ENCODE data around the gene TCAIM. TPM values are rescaled to one million over a fixed set of nuclear protein-coding genes. Genes with fewer than 3 reads are reported as not detected.

The TCAIM gene
- total and polyA plus RNA-seq, 4 donors: 13.3 to 26.0 (median 23.0) TPM

- 93 to 94% methylated on average over 6 of the region's 6 CpGs for WGBS, 2 donors
Measured at GRCh38 chr3:44421280-44421679, 82.7 kb downstream of the TCAIM start.

GRCh38 chr3:44424758-44425157 is 86.2 kb downstream of the TCAIM start:
- Histone ChIP-seq H3K27me3 (ENCODE audit: control insufficient read depth in 1 of 2, insufficient read depth in 2 of 2, low read length in 1 of 2) (no peaks in the 10 kb centered on the region), H3K9me3 (ENCODE audit: control insufficient read depth, low read length) (no peaks in the 10 kb centered on the region), H3K36me3 (ENCODE audit: control insufficient read depth in 1 of 2, insufficient read depth in 2 of 2, low read length in 1 of 2) (no peaks in the 10 kb centered on the region), H3K4me3 (ENCODE audit: low read length in 2 of 2) (no peak overlapping the region), H3K27ac (ENCODE audit: low read depth in 1 of 2, low read length in 2 of 2) (no peak overlapping the region), H3K4me1 (ENCODE audit: control insufficient read depth in 1 of 2, insufficient read depth in 2 of 2, low read length in 2 of 2) (no peaks in the 10 kb centered on the region)
- intact Hi-C loops (cut with DNase I): no loop called here
- WGBS, 2 donors: 76 to 78% methylated on average over 3 of the region's 3 CpGs
- ATAC-seq (ENCODE audit: low FRiP score): no peak
- peak in 1 of 2 donors; percentile 26 for DNase-seq

More at GRCh38 chr3:44421280-44421679, 82.7 kb downstream of the TCAIM start:
- ATAC-seq (ENCODE audit: low FRiP score) (no peak), DNase-seq (no peak)
- Histone ChIP-seq H3K27ac (ENCODE audit: low read depth in 1 of 2, low read length in 2 of 2) (no peak overlapping the region), H3K27me3 (ENCODE audit: control insufficient read depth in 1 of 2, insufficient read depth in 2 of 2, low read length in 1 of 2) (no peaks in the 10 kb centered on the region), H3K4me3 (ENCODE audit: low read length in 2 of 2) (no peak overlapping the region), H3K9me3 (ENCODE audit: control insufficient read depth, low read length) (no peaks in the 10 kb centered on the region), H3K4me1 (ENCODE audit: control insufficient read depth in 1 of 2, insufficient read depth in 2 of 2, low read length in 2 of 2) (no peaks in the 10 kb centered on the region), H3K36me3 (ENCODE audit: control insufficient read depth in 1 of 2, insufficient read depth in 2 of 2, low read length in 1 of 2) (no peaks in the 10 kb centered on the region)
- intact Hi-C loops (cut with DNase I): no loop called here

- intact Hi-C loops (cut with DNase I): no loop called here
- no peak overlapping the region for H3K27ac ChIP-seq (ENCODE audit: low read depth in 1 of 2, low read length in 2 of 2)
- 86 to 87% methylated on average over 3 of the region's 3 CpGs for WGBS, 2 donors
- H3K4me3 ChIP-seq (ENCODE audit: low read length in 2 of 2): no peak overlapping the region
- DNase-seq (peak in 1 of 2 donors; percentile 32), ATAC-seq (ENCODE audit: low FRiP score) (no peak)
- H3K27me3 ChIP-seq (ENCODE audit: control insufficient read depth in 1 of 2, insufficient read depth in 2 of 2, low read length in 1 of 2): no peaks in the 10 kb centered on the region
- no peaks in the 10 kb centered on the region for H3K36me3 ChIP-seq (ENCODE audit: control insufficient read depth in 1 of 2, insufficient read depth in 2 of 2, low read length in 1 of 2)
- no peaks in the 10 kb centered on the region for H3K9me3 ChIP-seq (ENCODE audit: control insufficient read depth, low read length)
- no peaks in the 10 kb centered on the region for H3K4me1 ChIP-seq (ENCODE audit: control insufficient read depth in 1 of 2, insufficient read depth in 2 of 2, low read length in 2 of 2)
Measured at GRCh38 chr3:44427683-44428082, 89.1 kb downstream of the TCAIM start.

- intact Hi-C loops (cut with DNase I): no loop called here
- Histone ChIP-seq H3K36me3 (ENCODE audit: control insufficient read depth in 1 of 2, insufficient read depth in 2 of 2, low read length in 1 of 2) (no peaks in the 10 kb centered on the region), H3K27me3 (ENCODE audit: control insufficient read depth in 1 of 2, insufficient read depth in 2 of 2, low read length in 1 of 2) (no peaks in the 10 kb centered on the region), H3K9me3 (ENCODE audit: control insufficient read depth, low read length) (no peaks in the 10 kb centered on the region), H3K27ac (ENCODE audit: low read depth in 1 of 2, low read length in 2 of 2) (no peak overlapping the region), H3K4me3 (ENCODE audit: low read length in 2 of 2) (no peak overlapping the region), H3K4me1 (ENCODE audit: control insufficient read depth in 1 of 2, insufficient read depth in 2 of 2, low read length in 2 of 2) (no peaks in the 10 kb centered on the region)
- DNase-seq: peak in 1 of 2 donors; percentile 52
- no peak for ATAC-seq (ENCODE audit: low FRiP score)
- 81 to 83% methylated on average over 7 of the region's 7 CpGs for WGBS, 2 donors
Measured at GRCh38 chr3:44428910-44429309, 90.3 kb downstream of the TCAIM start.

GRCh38 chr3:44429459-44429858 is 90.9 kb downstream of the TCAIM start:
- 92 to 94% methylated on average over 6 of the region's 6 CpGs for WGBS, 2 donors

GRCh38 chr3:44430466-44430865 is 91.9 kb downstream of the TCAIM start:
- intact Hi-C loops (cut with DNase I): no loop called here

More at GRCh38 chr3:44429459-44429858, 90.9 kb downstream of the TCAIM start:
- intact Hi-C loops (cut with DNase I): no loop called here
- Histone ChIP-seq H3K9me3 (ENCODE audit: control insufficient read depth, low read length) (no peaks in the 10 kb centered on the region), H3K4me3 (ENCODE audit: low read length in 2 of 2) (no peak overlapping the region), H3K27ac (ENCODE audit: low read depth in 1 of 2, low read length in 2 of 2) (no peak overlapping the region), H3K27me3 (ENCODE audit: control insufficient read depth in 1 of 2, insufficient read depth in 2 of 2, low read length in 1 of 2) (no peaks in the 10 kb centered on the region), H3K36me3 (ENCODE audit: control insufficient read depth in 1 of 2, insufficient read depth in 2 of 2, low read length in 1 of 2) (no peaks in the 10 kb centered on the region), H3K4me1 (ENCODE audit: control insufficient read depth in 1 of 2, insufficient read depth in 2 of 2, low read length in 2 of 2) (no peaks in the 10 kb centered on the region)
- ATAC-seq (ENCODE audit: low FRiP score): no peak
- peak in 1 of 2 donors; percentile 14 for DNase-seq

GRCh38 chr3:44434834-44435510 is 96.4 kb downstream of the TCAIM start:
- ATAC-seq (ENCODE audit: low FRiP score) (no peak), DNase-seq (peak in 1 of 2 donors; percentile 19)

More at GRCh38 chr3:44430466-44430865, 91.9 kb downstream of the TCAIM start:
- whole genome bisulfite sequencing, 2 donors: 4 to 5% methylated on average over 4 of the region's 4 CpGs
- no peak overlapping the region for H3K27ac ChIP-seq (ENCODE audit: low read depth in 1 of 2, low read length in 2 of 2)
- no peaks in the 10 kb centered on the region for H3K4me1 ChIP-seq (ENCODE audit: control insufficient read depth in 1 of 2, insufficient read depth in 2 of 2, low read length in 2 of 2)
- no peaks in the 10 kb centered on the region for H3K9me3 ChIP-seq (ENCODE audit: control insufficient read depth, low read length)
- H3K27me3 ChIP-seq (ENCODE audit: control insufficient read depth in 1 of 2, insufficient read depth in 2 of 2, low read length in 1 of 2): no peaks in the 10 kb centered on the region
- H3K4me3 ChIP-seq (ENCODE audit: low read length in 2 of 2): no peak overlapping the region
- DNase-seq (peak in 1 of 2 donors; percentile 2), ATAC-seq (ENCODE audit: low FRiP score) (no peak)
- H3K36me3 ChIP-seq (ENCODE audit: control insufficient read depth in 1 of 2, insufficient read depth in 2 of 2, low read length in 1 of 2): no peaks in the 10 kb centered on the region

GRCh38 chr3:44436181-44436580 is 97.6 kb downstream of the TCAIM start:
- Histone ChIP-seq H3K4me1 (ENCODE audit: control insufficient read depth in 1 of 2, insufficient read depth in 2 of 2, low read length in 2 of 2) (peaks cover 0 to 5% of the 10 kb centered on the region in 2 donors), H3K4me3 (ENCODE audit: low read length in 2 of 2) (no peak overlapping the region), H3K36me3 (ENCODE audit: control insufficient read depth in 1 of 2, insufficient read depth in 2 of 2, low read length in 1 of 2) (no peaks in the 10 kb centered on the region), H3K9me3 (ENCODE audit: control insufficient read depth, low read length) (no peaks in the 10 kb centered on the region), H3K27me3 (ENCODE audit: control insufficient read depth in 1 of 2, insufficient read depth in 2 of 2, low read length in 1 of 2) (no peaks in the 10 kb centered on the region), H3K27ac (ENCODE audit: low read depth in 1 of 2, low read length in 2 of 2) (no peak overlapping the region)
- ATAC-seq (ENCODE audit: low FRiP score) (no peak), DNase-seq (peak in 1 of 2 donors; percentile 11)
- WGBS, 2 donors: 88 to 96% methylated on average over 1 of the region's 1 CpG
- intact Hi-C loops (cut with DNase I): no loop called here

More at GRCh38 chr3:44434834-44435510, 96.4 kb downstream of the TCAIM start:
- Histone ChIP-seq H3K9me3 (ENCODE audit: control insufficient read depth, low read length) (no peaks in the 10 kb centered on the region), H3K27ac (ENCODE audit: low read depth in 1 of 2, low read length in 2 of 2) (no peak overlapping the region), H3K27me3 (ENCODE audit: control insufficient read depth in 1 of 2, insufficient read depth in 2 of 2, low read length in 1 of 2) (no peaks in the 10 kb centered on the region), H3K36me3 (ENCODE audit: control insufficient read depth in 1 of 2, insufficient read depth in 2 of 2, low read length in 1 of 2) (no peaks in the 10 kb centered on the region), H3K4me1 (ENCODE audit: control insufficient read depth in 1 of 2, insufficient read depth in 2 of 2, low read length in 2 of 2) (peaks cover 0 to 5% of the 10 kb centered on the region in 2 donors), H3K4me3 (ENCODE audit: low read length in 2 of 2) (no peak overlapping the region)
- intact Hi-C loops (cut with DNase I): no loop called here
- WGBS, 2 donors: 74 to 82% methylated on average over 5 of the region's 5 CpGs

- H3K9me3 ChIP-seq (ENCODE audit: control insufficient read depth, low read length): no peaks in the 10 kb centered on the region
- ATAC-seq (ENCODE audit: low FRiP score) (no peak), DNase-seq (peak in 1 of 2 donors; percentile 14)
- no peaks in the 10 kb centered on the region for H3K36me3 ChIP-seq (ENCODE audit: control insufficient read depth in 1 of 2, insufficient read depth in 2 of 2, low read length in 1 of 2)
- H3K27me3 ChIP-seq (ENCODE audit: control insufficient read depth in 1 of 2, insufficient read depth in 2 of 2, low read length in 1 of 2): no peaks in the 10 kb centered on the region
- H3K27ac ChIP-seq (ENCODE audit: low read depth in 1 of 2, low read length in 2 of 2): no peak overlapping the region
- H3K4me3 ChIP-seq (ENCODE audit: low read length in 2 of 2): no peak overlapping the region
- 93 to 95% methylated on average over 7 of the region's 7 CpGs for WGBS, 2 donors
- peaks cover 0 to 5% of the 10 kb centered on the region in 2 donors for H3K4me1 ChIP-seq (ENCODE audit: control insufficient read depth in 1 of 2, insufficient read depth in 2 of 2, low read length in 2 of 2)
- intact Hi-C loops (cut with DNase I): no loop called here
Measured at GRCh38 chr3:44437800-44438199, 99.2 kb downstream of the TCAIM start.
